Measurements from ENCODE around the gene SEPHS1.
"Not testable (repeated sequence)": the region's sequence is repeated elsewhere in the genome, so short reads cannot be mapped to it uniquely, and the experiment has no call there.

The SEPHS1 gene

GRCh38 chr10:13338390-13339110 is 9.5 kb downstream of the SEPHS1 start:
- no peak for DNase-seq (ENCODE audit: low read depth)
- H3K4me3 ChIP-seq (ENCODE audit: low read depth, low read length), result no peak overlapping the region
- TF ChIP-seq CTCF (IDR thresholded peaks at IDR 0.05; ENCODE audit: low read depth, low read length, missing control alignments), result no peak

GRCh38 chr10:13337827-13338196 is 10.3 kb downstream of the SEPHS1 start:
- no peak for DNase-seq (ENCODE audit: low read depth)
- no peak for TF ChIP-seq CTCF (IDR thresholded peaks at IDR 0.05; ENCODE audit: low read depth, low read length, missing control alignments)
- H3K4me3 ChIP-seq (ENCODE audit: low read depth, low read length), result no peak overlapping the region

GRCh38 chr10:13337128-13337826 is 10.8 kb downstream of the SEPHS1 start:
- no peak overlapping the region for H3K4me3 ChIP-seq (ENCODE audit: low read depth, low read length)
- DNase-seq (ENCODE audit: low read depth), result no peak
- TF ChIP-seq CTCF (IDR thresholded peaks at IDR 0.05; ENCODE audit: low read depth, low read length, missing control alignments), result no peak

GRCh38 chr10:13335881-13336280 is 12.2 kb downstream of the SEPHS1 start:
- no peak overlapping the region for H3K4me3 ChIP-seq (ENCODE audit: low read depth, low read length)
- no peak for DNase-seq (ENCODE audit: low read depth)
- TF ChIP-seq CTCF (IDR thresholded peaks at IDR 0.05; ENCODE audit: low read depth, low read length, missing control alignments), result no peak

- H3K4me3 ChIP-seq (ENCODE audit: low read depth, low read length), result no peak overlapping the region
- TF ChIP-seq CTCF (IDR thresholded peaks at IDR 0.05; ENCODE audit: low read depth, low read length, missing control alignments), result no peak
- DNase-seq (ENCODE audit: low read depth), result no peak
Measured at GRCh38 chr10:13334556-13334955, 13.5 kb downstream of the SEPHS1 start.

DNA sequence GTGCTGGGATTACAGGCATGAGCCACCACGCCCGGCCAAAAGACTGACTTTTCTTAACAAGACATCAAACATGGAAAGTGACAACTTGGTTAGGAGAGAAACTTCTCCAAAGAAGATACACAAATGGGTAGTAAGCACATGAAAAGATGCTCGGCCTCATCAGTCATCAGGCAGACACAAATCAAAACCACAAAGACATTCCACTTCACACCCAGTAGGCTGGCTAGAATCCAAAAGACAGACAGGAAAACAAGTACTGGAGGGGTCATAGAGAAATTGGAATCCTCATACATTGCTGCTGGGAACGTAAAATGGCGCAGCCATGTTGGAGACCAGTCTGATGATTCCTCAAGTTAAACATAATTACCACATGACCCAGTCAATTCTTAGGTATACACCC is 16.4 kb downstream of the SEPHS1 start:
- no peak for DNase-seq (ENCODE audit: low read depth)
- no peak for TF ChIP-seq CTCF (IDR thresholded peaks at IDR 0.05; ENCODE audit: low read depth, low read length, missing control alignments)
- no peak overlapping the region for H3K4me3 ChIP-seq (ENCODE audit: low read depth, low read length)

GRCh38 chr10:13330980-13331379 is 17.1 kb downstream of the SEPHS1 start:
- DNase-seq (ENCODE audit: low read depth), result not testable (repeated sequence)

More at GRCh38 chr10:13330980-13331379, 17.1 kb downstream of the SEPHS1 start:
- H3K4me3 ChIP-seq (ENCODE audit: low read depth, low read length), result not testable (repeated sequence)
